ENCODE measurements around the gene ANKRD42. TPM values are rescaled to one million over a fixed set of nuclear protein-coding genes. Genes with fewer than 3 reads are reported as not detected.

The ANKRD42 gene
- total and polyA plus RNA-seq, 8 donors: 10.2 to 17.2 (median 13.4) TPM

DNA sequence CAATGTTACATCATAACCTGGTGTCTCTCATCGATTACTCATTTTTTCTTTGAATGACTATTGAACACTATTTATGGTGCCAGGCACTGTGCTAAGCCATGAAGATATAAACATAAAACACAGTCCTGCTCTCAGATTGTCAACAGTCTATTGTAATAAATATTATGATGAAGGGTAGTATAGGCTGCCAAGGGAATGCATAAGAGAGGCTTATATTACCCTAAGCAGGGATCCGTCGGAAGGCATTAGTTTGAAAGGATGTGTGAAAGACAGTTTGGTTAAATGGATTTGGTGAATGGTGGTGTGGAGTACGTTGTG, 99.9 kb downstream of the ANKRD42 start:
- intact Hi-C loops (cut with DNase I): loop anchor here in 1 of 2 donors (10.0 kb wide), 2 partner anchors 431 to 521 kb away; no protein-coding TSS in a partner anchor
- Histone ChIP-seq H3K4me1 (peaks cover 0 to 7% of the 10 kb centered on the region in 2 donors), H3K9me3 (no peaks in the 10 kb centered on the region), H3K27me3 (no peaks in the 10 kb centered on the region), H3K27ac (no peak overlapping the region), H3K4me3 (no peak overlapping the region), H3K36me3 (no peaks in the 10 kb centered on the region)
- ATAC-seq (no peak), DNase-seq (no peak)
- TF ChIP-seq, protein P1, sequence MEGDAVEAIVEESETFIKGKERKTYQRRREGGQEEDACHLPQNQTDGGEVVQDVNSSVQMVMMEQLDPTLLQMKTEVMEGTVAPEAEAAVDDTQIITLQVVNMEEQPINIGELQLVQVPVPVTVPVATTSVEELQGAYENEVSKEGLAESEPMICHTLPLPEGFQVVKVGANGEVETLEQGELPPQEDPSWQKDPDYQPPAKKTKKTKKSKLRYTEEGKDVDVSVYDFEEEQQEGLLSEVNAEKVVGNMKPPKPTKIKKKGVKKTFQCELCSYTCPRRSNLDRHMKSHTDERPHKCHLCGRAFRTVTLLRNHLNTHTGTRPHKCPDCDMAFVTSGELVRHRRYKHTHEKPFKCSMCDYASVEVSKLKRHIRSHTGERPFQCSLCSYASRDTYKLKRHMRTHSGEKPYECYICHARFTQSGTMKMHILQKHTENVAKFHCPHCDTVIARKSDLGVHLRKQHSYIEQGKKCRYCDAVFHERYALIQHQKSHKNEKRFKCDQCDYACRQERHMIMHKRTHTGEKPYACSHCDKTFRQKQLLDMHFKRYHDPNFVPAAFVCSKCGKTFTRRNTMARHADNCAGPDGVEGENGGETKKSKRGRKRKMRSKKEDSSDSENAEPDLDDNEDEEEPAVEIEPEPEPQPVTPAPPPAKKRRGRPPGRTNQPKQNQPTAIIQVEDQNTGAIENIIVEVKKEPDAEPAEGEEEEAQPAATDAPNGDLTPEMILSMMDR (IDR thresholded peaks at IDR 0.05): no peak

DNA sequence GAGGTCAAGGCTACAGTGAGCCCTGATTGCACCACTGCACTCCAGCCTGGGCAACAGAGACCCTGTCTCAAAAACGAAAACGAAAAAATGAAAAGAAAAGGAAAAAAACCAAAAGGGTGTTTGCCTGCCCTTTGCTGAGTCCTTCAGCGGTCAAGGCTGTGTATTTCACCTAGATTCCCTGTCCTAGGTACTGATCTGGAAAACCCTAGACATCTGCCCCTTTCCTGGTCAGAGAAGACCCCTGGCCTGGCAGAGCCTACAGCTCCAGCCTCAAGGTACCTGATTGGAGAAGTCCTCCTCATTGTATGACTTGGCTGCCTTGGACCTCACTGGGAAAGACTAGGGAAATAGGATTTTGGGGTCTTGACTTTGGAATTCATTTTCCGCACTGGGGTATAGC, 100.7 kb downstream of the ANKRD42 start:
- ATAC-seq (no peak), DNase-seq (no peak)
- intact Hi-C loops (cut with DNase I): loop anchor here in 1 of 2 donors (10.0 kb wide), 2 partner anchors 431 to 521 kb away; no protein-coding TSS in a partner anchor
- Histone ChIP-seq H3K4me3 (no peak overlapping the region), H3K36me3 (no peaks in the 10 kb centered on the region), H3K27me3 (no peaks in the 10 kb centered on the region), H3K27ac (no peak overlapping the region), H3K4me1 (peaks cover 0 to 7% of the 10 kb centered on the region in 2 donors), H3K9me3 (no peaks in the 10 kb centered on the region)
- TF ChIP-seq, protein P1 (IDR thresholded peaks at IDR 0.05): no peak

Other genes with a start within 250 kb of the ANKRD42 start
- 10 to 100 TPM; 14.2 to 15.3 TPM for gene RAB30, start 121.8 kb upstream of the ANKRD42 start, total RNA-seq
- gene RAB30, start 121.8 kb upstream of the ANKRD42 start, polyA plus RNA-seq (ENCODE audit: insufficient read length in 6 of 6): 10 to 100 TPM; 11.3 to 15.9 (median 14.2) TPM
- gene PCF11, start 36.6 kb upstream of the ANKRD42 start, total RNA-seq: 10 to 100 TPM; 35.8 to 54.4 TPM
- 10 to 100 TPM; 75.7 to 91.1 (median 81.2) TPM for gene PCF11, start 36.6 kb upstream of the ANKRD42 start, polyA plus RNA-seq (ENCODE audit: insufficient read length in 6 of 6)
- gene CCDC90B, start 92.7 kb downstream of the ANKRD42 start, total RNA-seq: 10 to 100 TPM; 22.5 to 30.1 TPM
- gene CCDC90B, start 92.7 kb downstream of the ANKRD42 start, polyA plus RNA-seq (ENCODE audit: insufficient read length in 6 of 6): 10 to 100 TPM; 72.3 to 95.5 (median 76.2) TPM